CD4-positive, alpha-beta T cell treated with Interleukin-6 at 100 ng/mL for 8 hours (primary cell): Measurements from ENCODE around the gene BDKRB1.
A peak's percentile ranks its signal among the peaks of the same experiment; 100 is the strongest.

Experiments used
- DNase-seq: peaks from one replicate; pipeline ENCODE4 v3.0.0-alpha.2; 2020; ENCODE audit warnings: mixed read lengths, low spot score

The BDKRB1 gene

GRCh38 chr14:96281486-96281885, 25.5 kb downstream of the BDKRB1 start:
- no peak for DNase-seq

GRCh38 chr14:96284008-96284407, 28.0 kb downstream of the BDKRB1 start:
- DNase-seq = no peak

GRCh38 chr14:96284430-96284829, 28.4 kb downstream of the BDKRB1 start:
- no peak for DNase-seq

GRCh38 chr14:96285667-96286066, 29.7 kb downstream of the BDKRB1 start:
- no peak for DNase-seq

GRCh38 chr14:96286251-96286650, 30.2 kb downstream of the BDKRB1 start:
- DNase-seq = no peak

- DNase-seq = no peak
Measured at GRCh38 chr14:96287856-96288255, 31.8 kb downstream of the BDKRB1 start.

GRCh38 chr14:96294246-96294645, 38.2 kb downstream of the BDKRB1 start:
- DNase-seq = no peak

- peak; percentile 7 for DNase-seq
Measured at GRCh38 chr14:96297000-96297399, 41.0 kb downstream of the BDKRB1 start.

GRCh38 chr14:96297997-96298515, 42.0 kb downstream of the BDKRB1 start:
- no peak for DNase-seq

- no peak for DNase-seq
Measured at GRCh38 chr14:96299441-96299840, 43.4 kb downstream of the BDKRB1 start.

GRCh38 chr14:96303981-96304380, 48.0 kb downstream of the BDKRB1 start:
- no peak for DNase-seq

GRCh38 chr14:96304956-96305355, 48.9 kb downstream of the BDKRB1 start:
- DNase-seq = no peak

GRCh38 chr14:96307434-96307833, 51.4 kb downstream of the BDKRB1 start:
- DNase-seq = no peak

- no peak for DNase-seq
Measured at GRCh38 chr14:96309133-96309895, 53.3 kb downstream of the BDKRB1 start.

- no peak for DNase-seq
Measured at GRCh38 chr14:96309896-96310330, 53.9 kb downstream of the BDKRB1 start.

- no peak for DNase-seq
Measured at GRCh38 chr14:96310906-96311305, 54.9 kb downstream of the BDKRB1 start.
